NCI-H345 treated with DMSO at 0.1 percent for 48 hours (cell line): ENCODE results near the gene CR2.
"Not testable (repeated sequence)": the region's sequence is repeated elsewhere in the genome, so short reads cannot be mapped to it uniquely, and the experiment has no call there.

Experiments
- DNase-seq: peaks from one replicate; lab custom pipeline; 2025; ENCODE audit not compliant: unreplicated experiment; lab: John Stamatoyannopoulos, UW

The CR2 gene

DNA sequence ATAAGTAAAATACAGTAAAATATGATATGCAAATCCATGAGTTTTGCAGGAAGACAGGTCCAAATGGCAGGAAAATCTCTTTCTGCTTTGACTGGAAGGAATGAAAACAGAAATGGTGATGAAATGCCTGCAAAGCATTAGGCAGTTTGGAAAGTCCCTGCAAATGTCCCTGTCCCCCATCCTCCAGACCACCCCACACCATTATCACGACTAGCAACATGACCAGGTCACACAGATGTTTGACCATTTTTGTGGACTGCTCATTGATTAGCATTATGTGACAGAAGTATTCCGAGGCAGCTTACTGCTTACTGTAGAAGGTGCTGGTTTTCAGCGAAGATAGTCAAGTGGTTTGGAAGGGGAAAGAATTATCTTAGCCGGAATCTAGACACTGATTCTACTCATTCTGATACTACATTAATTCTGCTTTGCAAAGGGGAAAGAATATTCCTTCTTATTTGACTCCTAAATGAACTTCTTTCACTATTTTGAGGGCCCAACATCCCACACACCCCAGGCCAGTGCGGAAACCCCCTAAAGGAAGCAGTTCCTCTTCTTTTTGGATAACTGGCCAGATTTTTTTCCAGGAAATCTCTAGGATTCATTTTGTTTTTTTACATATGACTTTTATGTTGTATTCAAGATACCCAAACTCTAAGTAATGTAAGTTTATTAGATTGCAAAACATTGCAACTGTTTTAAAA is 9.5 kb upstream of the CR2 start:
- no peak for DNase-seq

DNA sequence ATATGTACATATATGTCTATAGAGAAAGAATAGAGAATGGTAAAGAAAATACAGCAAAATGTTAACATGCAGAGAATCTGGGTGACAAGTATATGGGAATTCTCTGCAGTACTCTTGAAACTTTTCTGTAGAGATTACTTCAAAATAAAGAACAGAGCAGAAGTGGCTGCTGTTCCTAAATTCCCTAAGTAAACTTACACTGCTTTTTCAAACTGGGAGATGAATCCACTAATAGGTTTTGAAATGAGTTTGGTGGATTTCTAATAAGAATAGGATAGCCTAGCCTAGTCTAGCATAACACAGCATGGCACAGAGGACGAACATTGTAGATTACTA is 450 bp upstream of the CR2 start:
- DNase-seq, result no peak

DNA sequence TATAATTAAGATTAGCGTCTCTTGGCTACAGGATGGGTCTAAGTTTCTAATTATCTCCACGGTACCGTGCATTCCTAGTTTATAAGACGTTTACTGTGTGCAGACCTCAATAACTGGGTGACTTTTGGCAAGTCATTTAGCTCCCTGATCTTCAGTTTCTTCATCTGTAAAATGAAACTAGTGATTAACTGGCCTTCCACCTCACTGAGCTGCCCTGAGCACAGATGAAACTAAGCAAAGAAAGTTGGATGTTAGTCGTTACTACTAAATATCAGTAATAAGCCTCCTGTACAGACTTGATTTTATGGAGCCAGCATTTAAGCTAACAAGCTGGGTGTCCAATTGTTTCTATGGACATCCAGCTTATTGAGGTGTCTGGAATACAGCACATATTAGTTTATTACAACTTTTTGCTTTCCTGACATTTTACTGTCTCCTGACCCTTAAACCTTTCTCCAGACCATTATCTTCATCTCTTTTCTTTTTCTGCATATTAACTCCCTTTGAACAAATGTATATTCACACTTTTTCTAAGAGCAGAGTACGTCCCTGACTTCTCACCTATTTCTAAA is 1.1 kb downstream of the CR2 start:
- no peak for DNase-seq

DNA sequence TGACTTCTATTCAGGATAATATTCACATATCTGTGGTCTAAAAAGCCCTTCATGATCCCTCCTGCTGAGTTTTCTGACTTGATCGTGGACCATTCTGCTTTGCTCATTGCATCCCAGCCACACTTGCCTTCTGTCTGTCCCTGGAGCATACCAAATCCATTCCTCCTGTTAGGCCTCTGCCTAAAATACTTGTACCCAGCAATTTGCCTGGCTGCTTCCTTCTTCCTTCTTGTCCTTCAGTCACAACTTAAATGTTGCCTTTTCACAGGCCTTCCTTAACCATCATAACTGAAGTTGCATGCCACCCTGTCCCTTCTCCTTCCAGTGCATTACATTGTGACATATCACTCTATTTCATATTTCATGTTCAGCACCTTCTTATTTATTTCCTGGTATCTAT is 4.3 kb downstream of the CR2 start:
- no peak for DNase-seq

DNA sequence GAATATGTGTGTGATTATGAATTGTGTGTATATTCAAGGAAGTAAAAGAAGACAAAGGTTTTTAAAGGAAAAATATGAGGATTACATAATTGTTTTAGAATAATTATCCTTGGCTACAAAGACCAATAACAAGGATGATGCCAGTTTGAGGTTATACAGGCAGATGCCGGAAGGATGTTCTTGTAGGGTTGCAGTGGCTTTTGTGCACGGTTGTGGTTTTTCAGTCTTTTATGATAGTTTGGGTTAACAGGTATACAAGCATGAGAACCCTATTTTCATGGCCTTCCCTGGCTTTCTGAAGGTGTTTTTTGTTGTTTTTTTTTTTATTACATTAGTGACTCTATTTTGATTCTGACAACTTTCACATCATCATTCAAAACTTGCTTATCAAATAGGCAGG is 4.9 kb downstream of the CR2 start:
- no peak for DNase-seq

DNA sequence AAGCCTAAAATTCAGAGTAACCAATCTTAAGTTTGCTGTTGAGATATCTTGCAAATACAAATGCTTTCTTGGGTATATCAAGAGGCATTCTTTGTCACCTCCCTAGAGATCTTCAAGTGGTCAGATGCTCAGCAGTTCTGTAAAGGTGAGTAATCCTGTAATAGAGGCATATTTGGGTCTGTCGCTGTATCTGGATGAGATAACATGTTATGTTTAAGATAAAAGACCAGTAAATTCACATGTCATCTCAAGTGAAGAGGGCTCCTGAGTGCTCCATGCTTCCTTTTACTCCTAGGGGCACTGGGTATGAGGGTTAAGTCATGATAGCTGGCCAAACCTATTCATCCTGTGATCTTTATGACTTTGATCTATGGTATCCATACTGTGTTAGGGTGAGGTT is 7.5 kb downstream of the CR2 start:
- DNase-seq, result no peak

DNA sequence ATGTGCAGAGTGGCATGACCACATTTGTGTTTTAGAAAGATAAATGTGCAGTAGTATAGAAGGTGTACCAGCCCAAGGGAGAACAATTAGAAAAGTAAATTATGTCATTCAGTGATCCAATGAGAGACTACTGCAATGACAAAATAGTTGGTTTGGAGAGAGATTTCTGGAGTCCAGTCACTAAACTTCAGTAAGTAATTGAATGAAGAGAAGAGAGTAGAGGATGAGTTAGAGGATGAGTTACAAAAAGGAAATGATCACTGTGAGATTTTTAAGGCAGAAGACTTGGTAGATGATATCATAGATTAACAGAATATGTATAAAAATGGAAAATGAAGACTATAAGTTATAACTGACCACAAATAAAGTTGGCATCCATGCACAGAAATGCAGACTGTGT is 8.4 kb downstream of the CR2 start:
- no peak for DNase-seq

DNA sequence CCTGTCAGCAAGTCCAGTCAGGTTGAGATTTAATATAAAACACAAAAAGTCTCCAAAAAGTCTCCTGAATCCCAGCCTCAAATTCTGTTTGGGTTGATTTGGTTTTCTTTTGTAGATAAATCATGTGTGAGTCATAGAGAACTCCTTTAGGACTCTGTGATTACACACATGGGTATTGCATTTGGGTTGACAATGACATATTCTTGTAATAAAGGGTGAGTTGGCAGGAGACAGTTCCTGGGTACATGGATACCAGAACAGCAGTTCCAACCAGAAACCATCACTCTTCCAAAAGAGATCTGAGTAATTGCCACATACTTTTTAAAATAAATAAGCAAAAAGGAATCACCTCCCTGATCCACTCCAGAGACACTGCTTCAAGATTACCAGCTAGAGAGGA is 8.9 kb downstream of the CR2 start:
- no peak for DNase-seq

DNA sequence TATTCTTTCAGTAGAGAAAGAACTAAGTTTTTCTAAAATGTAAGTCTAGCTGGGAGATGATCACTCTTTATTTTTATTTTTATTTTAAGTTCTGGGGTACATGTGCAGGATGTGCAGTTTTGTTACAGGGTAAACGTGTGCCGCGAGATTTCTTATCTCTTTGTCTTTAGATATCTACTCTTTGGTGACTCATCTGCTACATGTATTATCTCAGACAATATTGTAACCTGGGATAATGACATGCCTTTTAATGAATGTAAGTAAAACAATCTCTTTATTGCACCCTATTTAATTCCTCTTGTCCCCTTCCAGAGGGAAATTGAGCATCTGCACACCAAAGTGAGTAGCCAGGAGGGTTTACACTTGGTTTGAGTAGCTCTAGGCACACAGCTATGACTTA is 9.4 kb downstream of the CR2 start:
- no peak for DNase-seq

DNA sequence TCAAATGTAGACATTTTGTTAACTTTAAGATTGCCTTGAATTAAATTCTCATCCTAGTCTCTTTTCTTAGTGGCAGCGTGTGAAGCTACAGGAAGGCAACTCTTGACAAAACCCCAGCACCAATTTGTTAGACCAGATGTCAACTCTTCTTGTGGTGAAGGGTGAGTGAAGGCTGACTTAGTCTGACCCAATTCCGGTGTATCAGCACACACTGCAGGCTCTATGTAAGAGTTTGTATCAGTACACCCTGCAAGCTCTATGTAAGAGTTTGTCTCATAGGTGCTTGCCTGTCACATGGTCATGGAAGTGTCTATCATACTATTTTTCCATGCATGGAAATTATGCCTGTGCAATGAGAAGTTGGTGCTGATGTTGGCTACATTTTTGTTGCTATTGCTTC is 16.8 kb downstream of the CR2 start:
- no peak for DNase-seq

DNA sequence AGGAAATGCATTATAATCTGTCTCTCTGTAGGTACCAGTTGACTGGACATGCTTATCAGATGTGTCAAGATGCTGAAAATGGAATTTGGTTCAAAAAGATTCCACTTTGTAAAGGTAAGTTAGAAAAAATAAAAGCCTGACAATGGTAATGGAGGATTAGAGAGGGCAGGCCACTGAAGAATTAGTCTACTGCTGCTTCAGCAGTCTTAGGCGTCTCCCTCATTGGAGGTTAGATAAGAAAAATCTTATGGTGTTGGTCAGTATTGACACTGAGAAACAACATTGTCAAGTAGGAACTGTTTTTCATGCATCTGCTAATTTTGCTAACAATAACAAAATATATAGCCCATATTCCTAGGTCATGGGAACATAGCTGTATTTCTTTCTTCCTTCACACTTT is 20.1 kb downstream of the CR2 start:
- no peak for DNase-seq

DNA sequence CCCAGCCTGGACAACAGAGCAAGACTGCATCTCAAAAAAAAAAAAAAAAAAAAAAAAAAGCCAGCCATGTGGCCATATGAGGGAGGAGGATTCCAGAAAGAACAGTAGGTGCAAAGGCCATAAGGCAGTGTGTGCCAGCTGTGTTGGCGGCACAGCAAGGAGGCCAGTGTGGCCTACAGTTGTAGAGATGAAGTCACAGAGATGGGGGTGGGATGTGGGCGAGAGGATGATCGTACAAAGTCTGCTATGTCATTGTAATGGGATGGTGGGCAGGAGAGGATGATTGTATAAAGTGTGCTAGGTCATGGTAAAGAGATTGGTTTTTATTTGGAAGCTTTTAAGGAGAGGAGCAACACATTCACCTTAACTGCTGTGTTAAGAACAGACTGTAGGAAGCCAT is 32.1 kb downstream of the CR2 start:
- DNase-seq, result no peak

DNA sequence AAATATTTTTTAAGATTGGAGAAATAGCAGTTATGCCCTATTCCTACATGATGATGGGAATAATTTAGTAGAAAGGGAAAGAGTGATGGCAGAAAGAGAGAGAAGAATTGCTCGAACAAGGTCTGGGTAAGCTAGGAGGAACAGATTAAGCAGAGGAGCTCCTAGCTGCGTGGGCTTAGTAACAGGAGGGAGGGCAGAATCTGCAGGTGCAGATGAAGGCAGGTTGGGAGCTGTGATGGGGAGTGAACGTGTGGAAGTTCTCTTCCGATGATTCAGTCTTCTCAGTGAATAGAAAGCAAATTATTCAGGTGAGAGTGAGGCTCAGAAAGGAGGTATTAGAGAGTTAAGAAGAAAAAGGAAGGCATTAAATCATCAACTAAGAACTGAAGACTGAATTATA is 33.5 kb downstream of the CR2 start:
- DNase-seq, result no peak

DNA sequence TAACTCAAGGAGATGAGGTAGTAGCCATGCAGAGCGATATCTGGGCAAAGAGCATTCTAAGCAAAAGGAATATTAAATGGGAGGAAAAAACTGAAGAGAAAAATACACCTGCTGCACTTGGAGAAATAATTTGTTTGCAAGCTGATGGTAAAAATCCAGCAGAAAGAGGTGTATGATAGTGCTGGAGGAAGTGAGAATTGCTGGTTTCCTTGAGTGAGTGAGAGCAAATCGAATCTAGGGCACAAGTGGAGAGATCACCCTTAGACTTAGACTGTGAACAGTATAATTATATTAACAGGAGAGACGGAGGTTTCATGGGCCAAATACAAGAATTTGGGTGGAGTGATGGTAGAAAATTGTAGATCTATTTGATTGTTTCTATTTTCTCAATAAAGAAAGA is 39.1 kb downstream of the CR2 start:
- no peak for DNase-seq

DNA sequence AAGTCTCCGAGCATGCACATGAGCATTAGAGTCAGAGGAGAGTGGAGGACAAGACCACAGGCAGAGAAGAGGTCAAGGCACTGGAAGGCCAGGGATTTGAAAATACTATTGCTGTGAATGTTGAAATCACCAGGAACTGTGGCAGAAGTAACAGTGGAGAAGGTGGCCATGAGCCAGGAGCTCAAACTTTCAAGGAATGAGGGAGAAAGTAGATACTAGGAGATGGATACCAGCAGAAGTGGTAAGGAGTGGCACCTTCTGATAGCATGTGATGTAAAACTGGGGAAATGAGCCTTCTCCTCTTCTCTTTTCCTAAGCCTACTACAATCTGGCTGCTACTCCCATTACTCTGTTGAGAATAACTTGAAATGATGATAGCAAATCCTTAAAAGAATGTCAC is 40.0 kb downstream of the CR2 start:
- DNase-seq, result no peak

DNA sequence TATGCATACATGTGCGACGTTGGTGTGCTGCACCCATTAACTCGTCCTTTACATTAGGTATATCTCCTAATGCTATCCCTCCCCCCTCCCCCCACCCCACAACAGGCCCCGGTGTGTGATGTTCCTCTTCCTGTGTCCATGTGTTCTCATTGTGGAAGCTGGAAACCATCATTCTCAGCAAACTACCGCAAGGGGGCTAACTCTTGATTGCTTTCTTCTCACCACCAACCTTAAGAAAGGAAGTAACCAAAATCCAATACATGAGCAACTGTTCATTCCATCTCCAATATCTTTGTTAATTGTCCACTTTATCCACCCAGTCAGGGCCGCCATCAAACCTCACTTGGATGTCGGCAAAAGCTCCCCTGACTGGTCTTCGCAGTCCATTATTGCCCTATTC is 41.2 kb downstream of the CR2 start:
- DNase-seq, result not testable (repeated sequence)

DNA sequence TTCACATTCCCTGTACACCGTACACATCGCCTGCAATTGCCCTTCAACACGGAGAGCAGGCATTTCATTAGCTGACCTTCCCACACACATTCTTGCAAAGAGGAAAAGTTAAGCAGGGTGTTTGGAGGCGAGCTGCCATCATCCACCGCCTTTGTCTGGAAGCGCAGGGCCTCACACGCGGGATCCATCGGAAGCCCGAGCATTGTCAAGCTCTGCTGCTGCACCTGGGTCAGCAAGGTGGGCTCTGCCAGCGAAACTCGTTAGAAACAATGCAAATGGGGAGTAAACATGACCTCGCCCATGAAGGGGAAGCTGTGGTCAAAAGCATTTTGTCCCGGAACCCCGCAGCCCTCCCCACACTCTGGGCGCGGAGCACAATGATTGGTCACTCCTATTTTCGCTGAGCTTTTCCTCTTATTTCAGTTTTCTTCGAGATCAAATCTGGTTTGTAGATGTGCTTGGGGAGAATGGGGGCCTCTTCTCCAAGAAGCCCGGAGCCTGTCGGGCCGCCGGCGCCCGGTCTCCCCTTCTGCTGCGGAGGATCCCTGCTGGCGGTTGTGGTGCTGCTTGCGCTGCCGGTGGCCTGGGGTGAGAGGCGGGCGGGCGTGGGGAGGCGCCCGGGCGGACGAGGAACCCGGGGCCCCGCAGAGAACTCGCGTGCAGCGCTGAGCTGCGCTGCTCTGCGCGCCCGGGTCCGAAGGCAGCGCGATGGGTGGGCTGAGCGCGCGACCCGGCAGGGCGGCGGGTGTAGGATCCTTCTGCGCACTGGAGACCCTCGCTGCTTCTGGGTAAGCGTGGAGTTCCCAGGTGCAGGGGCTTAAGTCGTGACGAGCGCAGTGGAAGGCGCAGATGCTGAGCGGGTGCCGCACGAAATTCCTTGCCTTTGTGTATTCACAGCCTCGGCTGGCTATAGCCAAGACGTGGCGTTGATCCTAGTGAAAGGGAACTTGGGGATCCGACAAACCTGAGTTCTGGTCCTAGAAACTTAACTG is 42.0 kb downstream of the CR2 start, which contains the start of gene CR1:
Gene CR1 (plus strand): TSS at position 357 of the 992 bp plus-strand sequence. CDS start 111 bp downstream, at position 468.
- peak; percentile 3 for DNase-seq

DNA sequence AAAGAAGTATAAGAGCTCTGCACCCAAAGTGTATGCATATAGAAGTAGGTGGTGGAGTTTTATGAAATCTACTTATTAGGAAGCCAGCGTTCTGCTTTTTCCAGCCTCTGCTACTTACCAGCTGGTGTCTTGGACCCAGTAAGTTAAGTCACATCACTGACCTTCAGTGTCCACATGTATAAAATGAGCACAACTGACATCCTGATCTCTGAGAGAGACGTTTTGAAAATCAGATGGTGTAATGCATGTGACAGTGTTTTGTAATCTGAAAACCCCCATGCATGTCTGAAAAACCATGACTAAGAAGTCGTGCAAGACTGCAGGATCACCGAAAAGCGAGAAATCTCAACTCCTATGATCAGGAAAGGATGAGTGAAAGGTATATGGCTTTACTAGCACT is 43.8 kb downstream of the CR2 start:
- no peak for DNase-seq

DNA sequence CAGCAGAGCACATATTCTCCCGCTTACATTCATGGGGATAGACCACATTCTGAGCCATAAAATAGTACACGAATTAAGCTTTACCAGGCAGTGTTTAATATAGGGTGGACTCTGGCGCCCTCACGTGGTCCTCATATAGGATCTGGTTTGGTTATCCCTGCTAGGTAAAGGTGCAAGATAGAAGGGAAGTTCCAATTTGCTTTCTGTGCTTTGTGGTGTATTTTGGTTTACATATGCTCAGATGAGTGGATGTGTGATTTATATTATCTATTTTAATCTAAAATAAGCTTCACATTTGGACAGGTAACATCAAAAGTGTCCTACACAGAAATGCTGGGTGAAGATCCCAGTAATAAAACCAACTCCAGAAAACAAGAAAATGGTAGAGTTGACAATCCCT is 45.4 kb downstream of the CR2 start:
- peak; percentile 71 for DNase-seq

DNA sequence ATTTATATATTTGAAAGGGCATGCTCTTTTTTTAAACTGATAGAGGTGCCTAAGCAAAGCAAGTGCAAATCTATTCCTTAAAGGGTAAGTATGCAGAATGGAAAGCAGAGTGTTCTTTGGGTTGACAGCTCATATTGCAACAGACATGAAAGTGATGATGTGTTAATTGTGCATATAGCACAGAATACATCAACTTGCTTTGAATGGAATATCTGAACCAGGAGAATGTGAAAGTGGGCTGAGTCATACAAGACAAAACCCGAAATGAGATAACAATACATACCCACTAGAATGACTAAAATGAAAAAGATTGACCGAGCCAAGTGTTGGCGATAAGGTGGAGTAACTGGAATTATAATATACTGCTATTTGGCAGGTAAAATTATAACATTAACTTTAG is 46.2 kb downstream of the CR2 start:
- no peak for DNase-seq

DNA sequence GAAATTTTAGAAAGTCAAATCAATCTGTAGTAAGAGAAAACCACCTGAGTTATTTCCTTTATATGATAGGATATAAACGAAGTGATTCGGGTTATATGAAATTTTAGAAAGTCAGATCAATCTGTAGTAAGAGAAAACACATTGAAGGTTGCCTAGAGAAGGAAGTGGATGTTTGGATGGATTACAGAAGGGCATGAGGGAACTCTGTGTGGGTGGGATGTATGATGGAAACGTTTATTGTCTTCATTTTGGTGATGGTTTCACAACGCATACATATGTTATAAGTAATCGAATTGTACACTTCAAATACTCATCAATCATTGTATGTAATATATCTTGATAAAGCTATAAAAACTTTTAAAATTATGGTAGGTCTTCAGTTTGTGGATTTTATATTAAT is 46.9 kb downstream of the CR2 start:
- no peak for DNase-seq

DNA sequence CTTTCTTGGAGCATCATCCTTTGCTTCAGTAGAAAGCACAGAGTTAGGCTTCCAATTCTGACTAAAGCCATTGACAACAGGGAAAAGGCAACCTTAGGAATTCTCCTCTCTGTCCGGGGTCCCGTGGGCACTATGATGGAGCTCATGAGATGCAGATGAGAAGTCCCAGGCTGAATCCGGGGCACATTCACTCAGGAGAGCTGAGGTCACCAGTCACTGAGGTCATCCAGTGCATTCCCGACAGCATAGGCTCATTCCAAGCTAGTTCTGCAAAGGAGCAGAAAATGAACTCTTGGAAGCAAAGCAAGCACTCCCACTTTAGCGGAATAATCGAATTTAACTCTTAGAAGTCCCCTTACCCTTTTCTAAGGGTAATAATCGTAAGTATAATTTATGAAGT is 48.6 kb downstream of the CR2 start:
- no peak for DNase-seq
